Cerebellar nuclear complex (tissue), 1 donor: ENCODE data around the gene ZRANB3.

Experiments used
- DNase-seq, 2 experiments: peaks; one replicate each; lab custom pipeline; 2025; lab: John Stamatoyannopoulos, UW

The ZRANB3 gene

GRCh38 chr2:135175177-135175576, 355.8 kb downstream of the ZRANB3 start:
- DNase-seq: no peak

DNA sequence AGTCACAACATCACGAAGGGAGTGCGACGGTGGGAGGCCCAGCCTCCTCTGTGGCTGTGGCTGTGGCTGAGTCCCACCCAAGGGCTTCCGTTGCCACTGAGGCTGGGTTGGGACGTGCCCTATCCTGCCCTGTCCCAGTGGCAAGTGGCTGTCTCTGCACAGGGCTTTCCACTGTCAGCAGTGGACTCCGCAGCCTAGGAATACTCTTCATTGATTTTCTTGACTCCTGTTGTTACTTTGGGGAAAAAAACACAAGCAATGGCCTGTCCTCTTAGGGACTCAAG, 356.3 kb downstream of the ZRANB3 start:
- no peak for DNase-seq

DNA sequence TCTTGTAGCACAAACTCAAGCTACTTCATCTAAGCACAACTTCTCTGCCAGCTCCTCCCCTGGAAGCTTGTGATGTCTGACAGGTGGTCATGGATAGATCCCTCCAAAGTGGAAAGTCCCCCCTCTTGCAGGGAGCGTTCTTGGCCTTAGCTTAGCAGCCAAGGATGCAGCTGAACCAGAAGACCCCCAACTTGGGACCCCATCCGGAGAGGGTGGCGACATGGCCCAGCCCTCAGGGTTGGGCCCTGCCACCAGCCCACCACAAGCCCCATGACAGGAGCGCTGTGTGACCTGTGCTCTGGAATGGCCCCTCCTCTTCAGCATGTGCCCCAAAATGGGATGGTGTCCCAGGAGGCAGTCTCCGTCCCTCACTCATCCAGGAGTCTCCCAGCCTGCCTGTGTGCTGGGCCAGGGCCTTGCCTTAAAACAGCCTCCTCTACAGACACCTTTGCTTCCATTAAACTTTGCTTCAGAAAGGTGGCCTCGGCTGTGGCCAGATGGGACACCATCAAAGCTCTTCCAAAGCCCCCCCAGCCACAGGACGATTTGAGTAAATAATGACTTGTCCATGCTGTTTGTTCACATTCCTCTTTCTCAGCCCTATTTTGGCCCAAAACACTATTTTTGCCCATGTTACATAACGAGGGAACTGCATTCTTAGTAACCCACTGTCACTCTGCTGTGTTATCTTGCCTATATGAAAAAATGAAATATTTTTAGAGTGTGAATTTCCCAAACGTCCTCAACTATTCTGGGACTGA, 356.8 kb downstream of the ZRANB3 start:
- DNase-seq: no peak

DNA sequence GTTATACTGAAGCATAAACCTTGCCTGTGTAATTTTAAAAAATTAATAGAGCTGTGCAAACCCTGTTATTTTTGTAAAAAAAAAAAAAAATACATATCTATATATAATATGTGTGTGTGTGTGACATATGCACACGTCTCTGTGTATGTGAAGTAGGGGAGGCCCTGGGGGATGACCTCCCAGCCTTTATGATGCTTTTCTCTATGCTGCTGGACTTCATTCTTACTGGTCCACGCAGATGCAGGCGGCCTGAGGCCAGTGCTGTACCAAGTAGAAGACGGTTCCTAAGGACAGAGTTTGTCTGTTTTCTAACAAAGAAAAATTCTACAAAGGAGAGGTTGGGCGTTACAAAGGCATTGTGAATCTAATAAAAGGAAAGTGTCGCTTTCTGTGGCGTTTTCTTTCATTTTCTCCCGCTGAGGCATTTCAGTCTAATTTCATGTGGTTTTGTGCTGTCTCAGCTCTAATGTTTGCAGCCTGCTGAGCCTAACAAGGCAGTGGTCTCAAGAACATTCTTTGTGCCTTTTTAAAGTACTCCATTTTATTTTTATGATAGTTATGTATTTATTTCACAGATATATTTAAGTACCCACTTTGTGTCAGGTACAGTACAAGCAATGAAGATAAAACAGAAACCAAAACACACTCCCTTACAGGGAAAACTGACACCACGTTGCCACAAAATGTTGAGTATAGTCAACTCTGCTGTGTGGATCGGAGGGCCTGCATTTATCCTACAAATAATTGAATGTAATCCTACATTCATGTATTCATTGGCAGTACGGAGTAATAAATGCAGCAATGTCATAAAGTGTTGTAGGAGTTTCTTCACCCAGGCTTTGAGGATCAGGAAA, 360.9 kb downstream of the ZRANB3 start:
- no peak for DNase-seq

- no peak for DNase-seq
These were observed 362.7 kb downstream of the ZRANB3 start for GRCh38 chr2:135168204-135168856.

DNA sequence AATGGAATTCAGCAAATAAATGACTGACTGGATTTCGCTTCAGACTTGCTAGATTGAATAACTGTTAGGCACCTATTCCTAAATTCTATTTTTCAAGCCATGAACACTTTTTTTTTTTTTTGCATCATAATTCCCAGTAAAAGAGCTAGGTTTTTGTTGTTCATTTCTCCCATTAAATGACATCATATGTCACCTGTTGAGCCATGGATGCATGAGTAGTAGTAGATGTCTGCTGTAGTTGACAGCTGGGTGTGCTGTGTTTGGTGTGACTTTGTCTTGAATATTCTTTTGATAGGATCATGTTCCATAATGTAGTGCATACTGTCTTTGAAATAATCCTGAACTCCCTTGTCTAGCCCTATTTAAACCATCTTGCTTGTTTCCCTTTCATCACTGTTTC, 363.7 kb downstream of the ZRANB3 start:
- no peak for DNase-seq

DNA sequence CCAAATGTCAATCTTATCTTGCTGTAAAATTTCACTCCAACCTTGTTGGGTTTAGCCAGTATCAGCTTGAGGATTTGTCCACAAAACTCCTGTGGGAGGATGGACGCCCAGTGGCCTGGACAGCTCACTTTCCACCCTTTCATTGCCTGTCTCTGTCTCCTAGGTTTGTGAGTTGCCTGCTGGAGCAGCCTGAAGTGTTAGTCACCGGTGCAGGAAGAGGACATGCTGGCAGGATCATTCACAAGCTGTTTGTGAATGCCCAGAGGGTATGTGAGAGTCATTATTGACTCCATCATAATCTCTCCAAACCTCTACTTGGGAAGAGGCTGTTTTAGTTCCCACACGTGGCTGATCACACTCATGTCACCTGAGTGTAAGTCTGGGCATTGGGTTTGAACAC, 366.6 kb downstream of the ZRANB3 start:
- no peak for DNase-seq

GRCh38 chr2:135163901-135164300, 367.1 kb downstream of the ZRANB3 start:
- no peak for DNase-seq

- DNase-seq: no peak
These were observed 367.7 kb downstream of the ZRANB3 start for GRCh38 chr2:135163306-135163705.

DNA sequence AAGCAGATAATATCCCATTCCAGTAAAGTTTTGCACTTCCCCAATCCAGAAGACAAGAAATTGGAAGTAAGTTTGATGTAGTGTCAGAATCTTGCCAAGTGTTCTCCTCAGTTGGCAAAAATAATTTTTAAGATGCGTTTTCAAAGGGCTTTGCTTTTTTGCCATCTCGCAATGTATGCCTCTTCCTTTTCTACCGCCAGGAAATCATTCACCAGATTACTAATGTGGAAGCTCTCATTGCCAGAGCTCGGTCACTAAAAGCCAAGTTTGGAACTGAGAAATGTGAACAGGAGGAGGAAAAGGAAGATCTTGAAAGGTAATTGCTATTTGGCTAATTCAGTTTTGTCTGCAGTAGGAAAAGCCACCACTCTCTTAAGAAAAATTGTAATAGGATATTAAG, 368.2 kb downstream of the ZRANB3 start:
- no peak for DNase-seq

DNA sequence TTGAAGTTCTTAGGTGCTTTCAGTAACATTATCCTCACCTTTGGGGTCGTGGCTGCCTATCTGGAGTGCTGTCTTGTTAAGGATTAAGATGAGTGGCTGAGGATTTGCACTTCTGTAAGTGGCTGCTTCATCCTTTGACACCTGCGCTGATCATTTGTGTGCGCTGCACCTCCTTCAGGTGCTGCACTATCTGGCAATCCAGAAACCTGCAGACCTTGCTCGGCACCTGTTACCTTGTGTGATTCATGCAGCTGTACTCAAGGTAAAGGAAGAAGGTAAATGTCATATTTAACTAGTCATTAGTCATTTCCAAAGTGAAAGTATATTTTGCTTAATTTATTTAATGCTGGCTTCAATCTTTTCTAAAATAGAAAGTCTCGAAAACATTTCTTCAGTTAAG, 368.6 kb downstream of the ZRANB3 start:
- DNase-seq: no peak

DNA sequence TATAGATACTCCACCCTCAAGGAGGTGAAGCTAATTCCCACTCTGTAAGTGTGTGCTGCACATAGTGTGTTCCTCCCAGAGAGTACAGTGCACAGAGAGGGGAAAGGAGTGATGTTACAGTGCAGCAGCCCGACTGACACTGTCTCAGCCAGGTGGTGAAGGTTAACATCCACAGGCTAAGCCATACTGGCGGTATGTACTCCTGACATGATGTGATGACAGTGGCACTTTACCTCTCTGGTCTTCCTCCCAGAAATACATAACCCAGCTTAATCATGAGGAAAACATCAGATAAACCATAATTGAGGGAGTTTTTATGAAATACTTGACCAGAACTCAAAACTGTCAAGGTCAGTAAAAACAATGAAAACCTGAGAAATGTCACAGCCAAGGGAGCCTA, 371.8 kb downstream of the ZRANB3 start:
- DNase-seq: no peak

- no peak for DNase-seq
These were observed 373.2 kb downstream of the ZRANB3 start for GRCh38 chr2:135157856-135158255.

- no peak for DNase-seq
These were observed 376.1 kb downstream of the ZRANB3 start for GRCh38 chr2:135154962-135155361.

- no peak for DNase-seq
These were observed 378.7 kb downstream of the ZRANB3 start for GRCh38 chr2:135152361-135152760.

DNA sequence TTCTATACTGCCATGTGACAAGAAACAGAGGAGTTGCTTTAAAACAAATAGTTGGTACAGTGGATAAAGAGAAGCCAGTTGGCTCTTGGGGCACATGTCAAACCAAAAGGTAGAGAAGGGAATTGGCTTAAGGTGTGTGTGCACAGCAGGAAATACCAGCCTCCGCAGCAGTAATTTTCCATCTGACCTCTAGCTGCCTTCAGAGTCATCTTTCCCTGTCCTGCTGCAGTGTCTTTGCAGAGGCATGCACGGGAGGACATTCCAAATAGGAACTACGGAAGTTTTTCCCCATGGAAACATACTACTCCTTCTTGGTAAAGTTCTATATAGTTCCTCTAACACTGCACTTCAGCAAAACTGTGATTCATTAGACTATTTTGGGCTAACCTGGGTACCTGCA, 379.4 kb downstream of the ZRANB3 start:
- no peak for DNase-seq

- DNase-seq: no peak
These were observed 380.3 kb downstream of the ZRANB3 start for GRCh38 chr2:135150725-135151124.

GRCh38 chr2:135149251-135149650, 381.8 kb downstream of the ZRANB3 start:
- DNase-seq: no peak

- no peak for DNase-seq
These were observed 386.7 kb downstream of the ZRANB3 start for GRCh38 chr2:135144343-135144742.

DNA sequence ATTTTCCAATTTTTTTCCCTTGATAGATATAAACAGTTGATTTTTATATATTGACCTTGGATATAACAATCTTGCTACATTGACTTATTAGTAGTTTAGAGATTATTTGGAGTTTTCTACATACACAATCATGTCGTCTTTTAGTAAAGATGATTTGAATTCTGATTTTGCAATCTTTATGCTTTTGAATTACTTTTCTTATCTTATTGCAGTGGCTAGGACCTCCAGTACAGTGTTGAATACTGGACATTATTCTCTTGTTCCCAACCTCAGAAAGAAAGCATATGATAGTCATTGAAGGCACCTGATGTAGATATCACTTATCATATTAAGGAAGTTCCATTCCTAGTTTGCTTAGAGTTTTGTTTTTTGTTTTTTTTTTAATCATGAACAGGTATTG, 388.7 kb downstream of the ZRANB3 start:
- no peak for DNase-seq

- DNase-seq: no peak
These were observed 390.4 kb downstream of the ZRANB3 start for GRCh38 chr2:135140606-135141005.

DNA sequence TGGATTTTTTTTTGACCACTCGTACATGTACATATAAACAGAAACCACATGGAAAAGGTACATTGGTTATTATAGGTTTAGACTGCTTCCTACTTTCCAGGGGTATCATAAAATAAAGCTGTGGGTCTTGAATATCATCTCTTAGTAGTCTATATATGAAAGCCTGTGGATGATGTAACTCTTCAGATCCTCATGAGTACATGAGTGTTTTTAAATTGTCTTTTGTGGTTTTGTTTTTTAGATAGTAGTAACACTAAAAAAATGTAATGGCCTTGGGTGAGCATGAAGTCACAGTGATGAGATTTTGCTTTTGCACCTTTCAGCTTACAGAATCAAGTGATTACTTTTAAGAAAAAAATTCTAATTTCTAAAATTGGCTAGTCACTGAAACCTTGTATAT, 398.7 kb downstream of the ZRANB3 start:
- no peak for DNase-seq

- no peak for DNase-seq
These were observed 400.3 kb downstream of the ZRANB3 start for GRCh38 chr2:135130751-135131150.
